ENCODE results near the gene HSF2. TPM values are rescaled to one million over a fixed set of nuclear protein-coding genes. Genes with fewer than 3 reads are reported as not detected.

Gene HSF2
- total and polyA plus RNA-seq, 10 of the 15 experiments (the other 5 are each of a cell fraction or from before 2014, with no cell fraction given): 9.5 to 38.3 (median 16.8) TPM

DNA sequence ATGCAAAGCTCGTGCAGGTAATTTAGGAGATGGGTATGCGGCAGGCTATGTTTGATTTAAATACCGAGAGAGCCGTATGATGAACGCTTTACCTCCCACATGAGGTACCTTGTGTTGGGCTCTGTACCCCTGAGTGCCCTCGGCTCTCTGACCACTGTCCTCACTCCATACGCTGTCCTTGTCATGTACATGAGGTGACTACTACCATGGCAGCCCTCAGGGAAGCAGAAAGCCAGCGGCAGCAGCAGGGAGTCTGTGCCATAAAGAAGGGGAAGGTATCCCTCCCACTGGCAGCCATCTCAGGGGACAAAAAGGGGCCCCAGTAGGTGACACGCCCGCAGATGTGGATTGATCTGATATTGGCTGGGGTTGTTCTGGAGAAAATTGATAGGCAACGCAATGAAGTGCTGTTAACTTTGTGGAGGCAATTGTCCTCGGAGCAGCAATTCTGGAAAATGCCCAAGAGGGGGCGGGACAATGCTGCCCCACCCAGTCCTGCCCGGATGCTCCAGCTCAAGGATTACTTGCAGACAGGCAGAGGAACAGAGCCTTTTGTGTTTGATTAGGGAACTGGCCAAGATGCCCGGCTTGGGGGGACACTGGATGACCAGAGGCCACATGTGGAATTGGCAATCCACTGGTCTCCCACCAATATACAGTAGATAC lies 38.0 kb upstream of the HSF2 start:
- no peak overlapping the region for H3K9ac ChIP-seq (ENCODE audit: control insufficient read depth, insufficient read depth, low read length)
- no TSS peak for BruUV-seq (replicated peaks)
- ChIA-PET SMC1A (ENCODE audit: uncharacterized antibody, unreplicated experiment) (interaction anchor here (1.5 kb wide), 1 partner anchor 90 kb away, joined by 3 read pairs; no protein-coding TSS in a partner anchor), CTCF (interaction anchor here (1.3 kb wide), 1 partner anchor 169 kb away, joined by 3 read pairs; no protein-coding TSS in a partner anchor), POLR2A (no interaction called here), RAD21 (ENCODE audit: unreplicated experiment) (no interaction called here)
- intact Hi-C loops (cut with micrococcal nuclease; ENCODE audit: unreplicated experiment) (no loop called here), in situ Hi-C loops (cut with MboI) (no loop called here)
- no peak overlapping the region for H2AFZ ChIP-seq (ENCODE audit: control insufficient read depth, low read depth, low read length)
- H3K4me2 ChIP-seq (ENCODE audit: control insufficient read depth, insufficient read depth): no peak overlapping the region
- H3K79me2 ChIP-seq (ENCODE audit: control insufficient read depth, insufficient read depth, low read length): no peaks in the 10 kb centered on the region
- H4K20me1 ChIP-seq (ENCODE audit: control insufficient read depth, insufficient read depth): no peaks in the 10 kb centered on the region
- no peaks in the 10 kb centered on the region for H3K27me3 ChIP-seq (replicated peaks in 1 of 2; ENCODE audit: control insufficient read depth in 2 of 2, insufficient read depth in 2 of 2, low read length in 1 of 2)
- H3K4me3 ChIP-seq: no peak overlapping the region
- no peaks in the 10 kb centered on the region for H3K9me3 ChIP-seq (replicated peaks; ENCODE audit: control insufficient read depth, insufficient read depth, low read length)
- H3K27ac ChIP-seq (ENCODE audit: control insufficient read depth, insufficient read depth): no peak overlapping the region
- TF ChIP-seq MTA3 (IDR thresholded peaks at IDR 0.05; ENCODE audit: borderline replicate concordance, low read length) (no peak), PAX8 (IDR thresholded peaks at IDR 0.05) (no peak), PAX5 (IDR thresholded peaks at IDR 0.05; ENCODE audit: borderline replicate concordance, low read depth, low read length) (no peak)
- ATAC-seq (no peak), FAIRE-seq (no peak), DNase-seq (ENCODE audit: low read depth, low spot score) (no peak)
- H3K36me3 ChIP-seq (ENCODE audit: control insufficient read depth in 2 of 2, insufficient read depth in 2 of 2, low read length in 1 of 2): no peaks in the 10 kb centered on the region
- WGBS (ENCODE audit: insufficient coverage, insufficient replicate concordance, low lambda C conversion rate, missing lambda C conversion rate): 42% methylated on average over 15 of the region's 15 CpGs
- H3K4me1 ChIP-seq (ENCODE audit: control insufficient read depth, insufficient read depth, low read length): no peaks in the 10 kb centered on the region

- BruUV-seq (replicated peaks): no TSS peak
- ChIA-PET CTCF (no interaction called here), POLR2A (no interaction called here), SMC1A (ENCODE audit: uncharacterized antibody, unreplicated experiment) (no interaction called here), RAD21 (ENCODE audit: unreplicated experiment) (no interaction called here)
- ATAC-seq (no peak), DNase-seq (ENCODE audit: low read depth, low spot score) (no peak), FAIRE-seq (no peak)
- H3K27me3 ChIP-seq (replicated peaks in 1 of 2; ENCODE audit: control insufficient read depth in 2 of 2, insufficient read depth in 2 of 2, low read length in 1 of 2): no peaks in the 10 kb centered on the region
- H3K4me2 ChIP-seq (ENCODE audit: control insufficient read depth, insufficient read depth): no peak overlapping the region
- no peak overlapping the region for H2AFZ ChIP-seq (ENCODE audit: control insufficient read depth, low read depth, low read length)
- no peak overlapping the region for H3K9ac ChIP-seq (ENCODE audit: control insufficient read depth, insufficient read depth, low read length)
- intact Hi-C loops (cut with micrococcal nuclease; ENCODE audit: unreplicated experiment) (no loop called here), in situ Hi-C loops (cut with MboI) (no loop called here)
- no peaks in the 10 kb centered on the region for H3K4me1 ChIP-seq (ENCODE audit: control insufficient read depth, insufficient read depth, low read length)
- H3K9me3 ChIP-seq (replicated peaks; ENCODE audit: control insufficient read depth, insufficient read depth, low read length): no peaks in the 10 kb centered on the region
- H4K20me1 ChIP-seq (ENCODE audit: control insufficient read depth, insufficient read depth): no peaks in the 10 kb centered on the region
- H3K4me3 ChIP-seq: no peak overlapping the region
- no peak for TF ChIP-seq STAT3 (IDR thresholded peaks at IDR 0.05; ENCODE audit: low read depth, low read length)
- TF ChIP-seq, protein P1, sequence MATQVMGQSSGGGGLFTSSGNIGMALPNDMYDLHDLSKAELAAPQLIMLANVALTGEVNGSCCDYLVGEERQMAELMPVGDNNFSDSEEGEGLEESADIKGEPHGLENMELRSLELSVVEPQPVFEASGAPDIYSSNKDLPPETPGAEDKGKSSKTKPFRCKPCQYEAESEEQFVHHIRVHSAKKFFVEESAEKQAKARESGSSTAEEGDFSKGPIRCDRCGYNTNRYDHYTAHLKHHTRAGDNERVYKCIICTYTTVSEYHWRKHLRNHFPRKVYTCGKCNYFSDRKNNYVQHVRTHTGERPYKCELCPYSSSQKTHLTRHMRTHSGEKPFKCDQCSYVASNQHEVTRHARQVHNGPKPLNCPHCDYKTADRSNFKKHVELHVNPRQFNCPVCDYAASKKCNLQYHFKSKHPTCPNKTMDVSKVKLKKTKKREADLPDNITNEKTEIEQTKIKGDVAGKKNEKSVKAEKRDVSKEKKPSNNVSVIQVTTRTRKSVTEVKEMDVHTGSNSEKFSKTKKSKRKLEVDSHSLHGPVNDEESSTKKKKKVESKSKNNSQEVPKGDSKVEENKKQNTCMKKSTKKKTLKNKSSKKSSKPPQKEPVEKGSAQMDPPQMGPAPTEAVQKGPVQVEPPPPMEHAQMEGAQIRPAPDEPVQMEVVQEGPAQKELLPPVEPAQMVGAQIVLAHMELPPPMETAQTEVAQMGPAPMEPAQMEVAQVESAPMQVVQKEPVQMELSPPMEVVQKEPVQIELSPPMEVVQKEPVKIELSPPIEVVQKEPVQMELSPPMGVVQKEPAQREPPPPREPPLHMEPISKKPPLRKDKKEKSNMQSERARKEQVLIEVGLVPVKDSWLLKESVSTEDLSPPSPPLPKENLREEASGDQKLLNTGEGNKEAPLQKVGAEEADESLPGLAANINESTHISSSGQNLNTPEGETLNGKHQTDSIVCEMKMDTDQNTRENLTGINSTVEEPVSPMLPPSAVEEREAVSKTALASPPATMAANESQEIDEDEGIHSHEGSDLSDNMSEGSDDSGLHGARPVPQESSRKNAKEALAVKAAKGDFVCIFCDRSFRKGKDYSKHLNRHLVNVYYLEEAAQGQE (IDR thresholded peaks at IDR 0.05; ENCODE audit: low read depth, low read length): no peak
- WGBS (ENCODE audit: insufficient coverage, insufficient replicate concordance, low lambda C conversion rate, missing lambda C conversion rate): 36% methylated on average over 6 of the region's 6 CpGs
- no peaks in the 10 kb centered on the region for H3K79me2 ChIP-seq (ENCODE audit: control insufficient read depth, insufficient read depth, low read length)
- H3K27ac ChIP-seq (ENCODE audit: control insufficient read depth, insufficient read depth): no peak overlapping the region
- H3K36me3 ChIP-seq (ENCODE audit: control insufficient read depth in 2 of 2, insufficient read depth in 2 of 2, low read length in 1 of 2): no peaks in the 10 kb centered on the region
These were observed 35.5 kb upstream of the HSF2 start for GRCh38 chr6:122363769-122364483.
